Skeletal muscle cell (primary cell): ENCODE measurements around the gene COA1.
"Not testable (repeated sequence)": the region's sequence is repeated elsewhere in the genome, so short reads cannot be mapped to it uniquely, and the experiment has no call there.

ENCODE experiments used
- DNase-seq: peaks from one replicate; pipeline ENCODE4 v3.0.0-alpha.2; 2010; ENCODE audit warnings: low read depth
- H3K4me3 ChIP-seq: 2 replicates; pipeline ENCODE4 v1.5.1; 2011; ENCODE audit warnings: low read depth, mild to moderate bottlenecking, control low read depth, low read length, moderate library complexity

Gene COA1

GRCh38 chr7:43646603-43647338, 82.6 kb downstream of the COA1 start:
- no peak for DNase-seq

GRCh38 chr7:43645699-43646226, 83.6 kb downstream of the COA1 start:
- DNase-seq: no peak
- no peak overlapping the region for H3K4me3 ChIP-seq

More at GRCh38 chr7:43646603-43647338, 82.6 kb downstream of the COA1 start:
- H3K4me3 ChIP-seq: no peak overlapping the region

- no peak overlapping the region for H3K4me3 ChIP-seq
- no peak for DNase-seq
Observed at GRCh38 chr7:43643846-43644245, 85.5 kb downstream of the COA1 start.

GRCh38 chr7:43642897-43643630, 86.3 kb downstream of the COA1 start:
- no peak for DNase-seq
- no peak overlapping the region for H3K4me3 ChIP-seq

GRCh38 chr7:43640679-43641078, 88.6 kb downstream of the COA1 start:
- no peak overlapping the region for H3K4me3 ChIP-seq
- DNase-seq: no peak

GRCh38 chr7:43639858-43640491, 89.3 kb downstream of the COA1 start:
- no peak overlapping the region for H3K4me3 ChIP-seq
- DNase-seq: peak; percentile 61

GRCh38 chr7:43637114-43637806, 92.1 kb downstream of the COA1 start:
- no peak for DNase-seq
- no peak overlapping the region for H3K4me3 ChIP-seq

GRCh38 chr7:43636093-43636492, 93.2 kb downstream of the COA1 start:
- no peak overlapping the region for H3K4me3 ChIP-seq
- DNase-seq: no peak

- DNase-seq: no peak
- H3K4me3 ChIP-seq: no peak overlapping the region
Observed at GRCh38 chr7:43634384-43634783, 94.9 kb downstream of the COA1 start.

GRCh38 chr7:43632746-43633145, 96.6 kb downstream of the COA1 start:
- H3K4me3 ChIP-seq: no peak overlapping the region
- no peak for DNase-seq

GRCh38 chr7:43631559-43631958, 97.8 kb downstream of the COA1 start:
- DNase-seq: no peak
- no peak overlapping the region for H3K4me3 ChIP-seq

GRCh38 chr7:43630482-43630881, 98.8 kb downstream of the COA1 start:
- DNase-seq: no peak
- H3K4me3 ChIP-seq: no peak overlapping the region

GRCh38 chr7:43629857-43630256, 99.5 kb downstream of the COA1 start:
- no peak overlapping the region for H3K4me3 ChIP-seq
- DNase-seq: no peak

GRCh38 chr7:43628431-43628830, 100.9 kb downstream of the COA1 start:
- no peak overlapping the region for H3K4me3 ChIP-seq
- DNase-seq: no peak

GRCh38 chr7:43627798-43628197, 101.5 kb downstream of the COA1 start:
- DNase-seq, H3K4me3 ChIP-seq: not testable (repeated sequence)

- no peak for DNase-seq
- no peak overlapping the region for H3K4me3 ChIP-seq
Observed at GRCh38 chr7:43626695-43627094, 102.6 kb downstream of the COA1 start.

GRCh38 chr7:43625980-43626379, 103.3 kb downstream of the COA1 start:
- DNase-seq: no peak
- no peak overlapping the region for H3K4me3 ChIP-seq

- no peak overlapping the region for H3K4me3 ChIP-seq
- DNase-seq: no peak
Observed at GRCh38 chr7:43625453-43625852, 103.9 kb downstream of the COA1 start.

GRCh38 chr7:43624156-43624555, 105.2 kb downstream of the COA1 start:
- no peak for DNase-seq
- no peak overlapping the region for H3K4me3 ChIP-seq
